Stimulated activated CD4-positive, alpha-beta T cell treated with anti-CD3 and anti-CD28 coated beads, Interleukin-4, amount 100 ng/mL, for 48 hours (primary cell): Measurements from ENCODE around the gene CD69.

Source experiments
- DNase-seq, 2 donors: peaks; one replicate each; pipeline ENCODE4 v3.0.0-alpha.2; 2020; ENCODE audit warnings: low read depth in 2 of 2

CD69 gene

GRCh38 chr12:9760699-9761418 lies at the start of gene CD69:
CD69 (minus strand) TSS chr12:9760901; CDS start chr12:9760820, 81 bp downstream.
- peak in 1 of 2 donors; percentile 72 for DNase-seq

GRCh38 chr12:9809866-9810265 lies 49.2 kb upstream of the CD69 start:
- no peak for DNase-seq

GRCh38 chr12:9809338-9809737 lies 48.6 kb upstream of the CD69 start:
- DNase-seq: no peak

- no peak for DNase-seq
Measured at GRCh38 chr12:9808504-9808903, 47.8 kb upstream of the CD69 start.

- no peak for DNase-seq
Measured at GRCh38 chr12:9806714-9807113, 46.0 kb upstream of the CD69 start.

GRCh38 chr12:9805883-9806282 lies 45.2 kb upstream of the CD69 start:
- no peak for DNase-seq

GRCh38 chr12:9799961-9800360 lies 39.3 kb upstream of the CD69 start:
- no peak for DNase-seq

GRCh38 chr12:9797722-9798619 lies 37.3 kb upstream of the CD69 start:
- DNase-seq: peak; percentile 27 to 55

GRCh38 chr12:9796971-9797370 lies 36.3 kb upstream of the CD69 start:
- DNase-seq: no peak

- no peak for DNase-seq
Measured at GRCh38 chr12:9796346-9796745, 35.6 kb upstream of the CD69 start.

- DNase-seq: no peak
Measured at GRCh38 chr12:9795945-9796344, 35.2 kb upstream of the CD69 start.

GRCh38 chr12:9794484-9795093 lies 33.9 kb upstream of the CD69 start:
- DNase-seq: no peak

- no peak for DNase-seq
Measured at GRCh38 chr12:9793779-9794395, 33.2 kb upstream of the CD69 start.

- DNase-seq: no peak
Measured at GRCh38 chr12:9792961-9793617, 32.4 kb upstream of the CD69 start.

- no peak for DNase-seq
Measured at GRCh38 chr12:9792185-9792900, 31.6 kb upstream of the CD69 start.

- no peak for DNase-seq
Measured at GRCh38 chr12:9786726-9787717, 26.3 kb upstream of the CD69 start.

GRCh38 chr12:9784816-9785215 lies 24.1 kb upstream of the CD69 start:
- DNase-seq: no peak

- no peak for DNase-seq
Measured at GRCh38 chr12:9784326-9784725, 23.6 kb upstream of the CD69 start.

GRCh38 chr12:9782547-9783382 lies 22.1 kb upstream of the CD69 start:
- no peak for DNase-seq
